IPS DF 19.7 (cell line): ENCODE results near the gene TRAPPC6A.
"Not testable (repeated sequence)": the region's sequence is repeated elsewhere in the genome, so short reads cannot be mapped to it uniquely, and the experiment has no call there.

Experiments used
- DNase-seq: peaks from one replicate; pipeline ENCODE4 v3.0.0-alpha.2; 2013; ENCODE audit warnings: low read depth, low spot score

Gene TRAPPC6A

DNA sequence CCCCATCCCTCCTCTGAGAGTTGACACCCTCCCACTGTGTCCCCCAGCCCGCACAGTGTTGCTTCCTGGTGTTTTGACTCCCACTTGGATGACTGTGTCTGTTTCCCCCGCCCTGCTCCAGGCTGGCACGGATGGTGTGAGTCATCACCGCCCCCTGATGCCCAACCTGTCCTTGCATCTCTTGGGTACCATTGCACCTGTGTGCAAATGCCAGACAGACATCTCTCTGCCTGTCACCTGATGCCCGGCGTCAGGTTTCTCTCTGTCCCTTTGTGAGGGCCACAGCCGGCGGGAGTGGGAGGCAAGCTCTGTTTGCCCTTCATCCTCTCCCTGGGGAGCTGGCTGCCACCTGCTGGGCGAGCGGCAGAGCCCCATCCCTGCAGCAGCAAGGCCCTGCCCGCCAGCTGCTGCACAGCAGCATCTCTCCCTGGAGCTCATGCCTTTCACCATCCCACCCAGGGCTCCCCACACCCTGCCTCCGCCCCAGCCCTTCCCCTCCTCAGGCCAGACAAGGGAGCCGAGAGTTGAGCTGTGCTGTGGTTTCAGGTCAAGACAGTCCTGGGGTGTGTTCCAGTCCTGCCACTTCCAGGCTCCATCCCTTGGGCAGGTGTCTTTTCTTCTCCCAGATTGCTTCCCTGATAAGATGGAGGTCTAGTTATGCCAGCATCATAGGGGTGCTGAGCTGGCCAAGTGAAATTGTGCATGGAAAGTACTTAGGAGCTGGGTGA lies 47.0 kb downstream of the TRAPPC6A start:
- no peak for DNase-seq

- no peak for DNase-seq
Measured at GRCh38 chr19:45130236-45130635, 47.8 kb downstream of the TRAPPC6A start.

- no peak for DNase-seq
Measured at GRCh38 chr19:45128806-45129205, 49.2 kb downstream of the TRAPPC6A start.

DNA sequence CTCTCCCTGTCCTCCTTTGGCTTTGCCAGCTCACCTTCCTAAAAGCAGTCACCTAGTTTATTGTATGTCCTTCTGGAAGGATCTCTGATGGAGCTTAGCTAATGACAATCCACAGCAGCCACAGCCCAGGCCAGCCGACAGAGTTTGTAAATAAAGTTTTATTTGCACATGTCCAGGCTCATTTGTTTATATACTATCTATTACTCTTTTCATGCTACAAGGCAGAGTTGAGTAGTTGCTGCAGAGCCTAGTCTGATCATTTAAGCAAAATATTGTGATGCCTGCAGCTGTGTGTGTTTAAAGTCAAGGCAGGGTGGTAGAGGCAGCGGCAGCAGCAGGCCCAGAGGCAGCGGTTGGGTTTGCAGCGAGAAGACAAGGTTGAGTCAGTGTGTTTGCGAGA lies 49.9 kb downstream of the TRAPPC6A start:
- DNase-seq, result no peak

- DNase-seq, result no peak
Measured at GRCh38 chr19:45126654-45127053, 51.4 kb downstream of the TRAPPC6A start.

DNA sequence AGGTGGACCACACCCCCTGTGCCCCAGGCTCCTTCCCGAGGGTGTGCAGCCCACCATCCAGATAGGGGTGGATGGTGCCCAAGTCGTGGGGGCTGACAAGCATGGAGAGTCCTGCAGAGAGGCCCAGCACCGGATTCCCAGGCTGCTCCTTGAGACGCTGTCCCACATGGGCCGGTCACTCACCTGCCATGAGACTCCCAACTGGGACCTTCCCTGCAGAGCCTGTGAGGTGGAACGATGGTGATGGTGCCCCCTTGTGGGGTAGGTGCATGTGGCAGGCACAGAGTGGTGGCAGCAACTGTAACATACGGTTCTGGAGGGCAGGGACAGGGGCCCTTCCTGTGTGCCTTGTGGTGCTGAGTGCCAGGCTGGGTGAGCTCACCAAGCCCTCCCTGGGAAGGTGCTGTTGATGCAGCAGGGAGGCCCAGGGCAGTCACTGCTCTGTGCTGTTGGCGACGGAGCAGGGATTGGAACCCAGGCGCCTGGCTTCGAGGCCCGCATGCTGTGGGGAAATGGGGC lies 52.0 kb downstream of the TRAPPC6A start:
- DNase-seq, result peak; percentile 35

GRCh38 chr19:45125360-45125759 lies 52.7 kb downstream of the TRAPPC6A start:
- DNase-seq, result no peak

- no peak for DNase-seq
Measured at GRCh38 chr19:45124021-45124420, 54.0 kb downstream of the TRAPPC6A start.

DNA sequence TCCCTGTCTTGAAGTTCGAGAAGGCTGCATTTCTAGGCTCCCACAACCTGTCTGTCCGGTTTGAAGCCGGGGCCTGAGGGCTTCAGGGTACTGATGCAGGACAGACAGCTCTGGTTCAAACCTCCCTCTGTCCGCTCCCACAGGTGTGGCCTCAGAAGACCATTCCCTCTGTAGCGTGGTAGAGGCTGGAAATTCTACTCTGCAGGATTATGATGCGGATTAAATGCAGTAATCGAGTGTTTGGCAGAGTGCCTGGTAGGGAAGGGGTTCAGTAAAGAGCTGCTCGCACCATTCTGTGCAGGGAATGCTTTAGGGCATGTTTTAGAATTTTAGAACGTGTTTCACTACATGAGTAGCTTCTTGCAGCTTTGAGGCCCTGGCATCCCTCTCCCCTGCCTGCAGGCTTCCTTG lies 54.6 kb downstream of the TRAPPC6A start:
- no peak for DNase-seq

- DNase-seq, result no peak
Measured at GRCh38 chr19:45122832-45123231, 55.2 kb downstream of the TRAPPC6A start.

DNA sequence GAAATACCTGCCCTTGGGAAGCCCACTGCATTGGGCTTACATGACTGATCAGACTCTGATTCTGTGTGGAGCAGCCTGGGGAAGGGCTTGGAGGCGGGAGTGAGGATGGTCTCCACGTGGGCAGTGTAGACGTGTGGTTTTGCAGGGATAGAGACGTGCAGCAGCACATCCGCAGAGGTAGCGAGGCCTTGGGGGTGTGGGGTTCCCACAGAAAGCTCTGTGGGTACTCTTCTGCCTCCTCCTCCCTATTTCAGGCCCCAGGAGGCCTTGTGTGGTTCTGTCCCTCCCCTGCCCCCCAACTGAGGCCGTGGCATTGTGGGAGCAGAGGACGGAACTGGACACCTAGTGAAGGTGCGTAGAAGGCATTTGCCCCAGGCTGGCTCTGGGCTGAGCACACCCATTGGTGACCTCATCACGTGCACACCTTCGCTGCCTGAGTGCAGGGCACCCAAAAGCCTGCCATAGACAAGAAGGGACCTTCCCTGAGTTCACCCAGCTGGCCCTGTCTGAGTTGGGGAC lies 56.2 kb downstream of the TRAPPC6A start:
- no peak for DNase-seq

GRCh38 chr19:45119582-45119981 lies 58.5 kb downstream of the TRAPPC6A start:
- DNase-seq, result no peak

GRCh38 chr19:45118591-45119355 lies 59.3 kb downstream of the TRAPPC6A start:
- not testable (repeated sequence) for DNase-seq

GRCh38 chr19:45118106-45118505 lies 59.9 kb downstream of the TRAPPC6A start:
- no peak for DNase-seq

- DNase-seq, result no peak
Measured at GRCh38 chr19:45117671-45118070, 60.4 kb downstream of the TRAPPC6A start.

DNA sequence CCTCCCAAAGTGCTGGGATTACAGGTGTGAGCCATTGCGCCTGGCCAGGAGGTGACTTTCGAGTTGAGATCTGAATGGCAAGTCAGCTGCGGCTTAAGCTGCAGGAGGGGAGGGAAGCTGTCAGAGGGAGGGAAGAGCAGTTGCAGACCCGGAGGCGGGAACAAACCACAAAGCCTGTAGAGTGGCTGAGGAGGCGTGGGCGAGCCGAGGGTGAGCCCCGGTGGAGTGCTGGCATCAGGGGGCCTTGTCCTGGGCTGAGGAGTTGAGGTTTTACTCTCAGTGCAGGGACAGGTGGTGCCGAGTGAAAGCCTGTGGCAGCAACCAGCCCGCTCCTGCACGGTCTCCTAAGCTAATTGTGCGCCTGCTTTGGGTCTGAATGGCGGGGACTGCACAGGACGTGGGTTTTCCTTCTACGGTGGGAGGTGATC lies 60.9 kb downstream of the TRAPPC6A start:
- no peak for DNase-seq

DNA sequence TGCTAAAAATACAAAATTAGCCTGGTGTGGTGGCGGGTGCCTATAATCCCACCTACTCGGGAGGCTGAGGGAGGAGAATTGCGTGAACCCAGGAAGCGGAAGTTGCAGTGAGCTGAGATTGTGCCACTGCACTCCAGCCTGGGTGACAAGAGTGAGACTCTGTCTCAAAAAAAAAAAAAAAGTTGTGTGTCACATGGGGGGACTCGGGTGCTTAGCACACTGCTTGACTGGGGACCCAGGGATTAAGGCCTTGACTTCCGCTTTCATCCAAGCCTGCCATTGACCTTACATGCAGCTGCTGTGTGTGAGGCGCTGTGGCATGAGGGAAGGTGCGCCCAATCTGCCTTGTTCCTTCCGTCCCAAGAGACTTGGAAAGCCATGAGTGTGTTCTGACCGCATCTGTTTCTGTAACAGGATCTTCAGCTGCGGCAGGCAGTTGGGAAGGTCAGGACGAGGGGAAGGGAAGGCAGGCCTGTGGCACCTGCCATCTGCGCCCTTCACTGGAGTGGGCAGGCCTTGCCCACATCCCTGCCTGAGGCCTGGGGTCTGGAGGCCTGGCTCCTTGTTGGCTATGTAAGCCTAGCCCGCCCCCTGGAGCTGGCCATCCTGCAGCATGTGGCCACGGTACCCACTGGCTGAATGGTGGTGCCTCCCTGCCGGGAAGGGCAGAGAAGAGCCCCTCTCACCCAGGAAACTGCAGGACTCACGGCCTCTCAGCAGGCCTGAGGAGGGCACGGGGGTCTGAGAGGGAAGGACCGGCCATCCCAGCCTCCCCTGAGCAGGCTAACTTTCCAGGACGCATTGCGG lies 62.0 kb downstream of the TRAPPC6A start:
- DNase-seq, result no peak

GRCh38 chr19:45114116-45114515 lies 63.9 kb downstream of the TRAPPC6A start:
- no peak for DNase-seq

- no peak for DNase-seq
Measured at GRCh38 chr19:45113628-45114027, 64.4 kb downstream of the TRAPPC6A start.
